HUES6 (cell line): Measurements from ENCODE around the gene SDHB.

ENCODE experiments used
- H3K27ac ChIP-seq: 2 replicates; pipeline ENCODE4 v1.7.0; 2013; ENCODE audit warnings: low read depth, mild to moderate bottlenecking, low read length, inconsistent platforms
- H3K27me3 ChIP-seq: 2 replicates; pipeline ENCODE4 v1.6.1; 2013; ENCODE audit warnings: low read length; ENCODE audit not compliant: control insufficient read depth, insufficient read depth
- H3K36me3 ChIP-seq: 2 replicates; pipeline ENCODE4 v1.6.1; 2013; ENCODE audit warnings: low read length; ENCODE audit not compliant: control insufficient read depth, insufficient read depth
- H3K4me1 ChIP-seq: 2 replicates; pipeline ENCODE4 v1.6.1; 2013; ENCODE audit warnings: low read length; ENCODE audit not compliant: control insufficient read depth, insufficient read depth
- H3K4me3 ChIP-seq: 2 replicates; pipeline ENCODE4 v1.5.1; 2013; ENCODE audit warnings: low read depth, low read length
- H3K9ac ChIP-seq: one replicate; pipeline ENCODE4 v1.6.1; 2013; ENCODE audit warnings: mild to moderate bottlenecking, low read length
- H3K9me3 ChIP-seq: 2 replicates; pipeline ENCODE4 v1.6.1; 2013; ENCODE audit warnings: low read depth, low read length; ENCODE audit not compliant: control insufficient read depth, insufficient read depth

Gene SDHB

DNA sequence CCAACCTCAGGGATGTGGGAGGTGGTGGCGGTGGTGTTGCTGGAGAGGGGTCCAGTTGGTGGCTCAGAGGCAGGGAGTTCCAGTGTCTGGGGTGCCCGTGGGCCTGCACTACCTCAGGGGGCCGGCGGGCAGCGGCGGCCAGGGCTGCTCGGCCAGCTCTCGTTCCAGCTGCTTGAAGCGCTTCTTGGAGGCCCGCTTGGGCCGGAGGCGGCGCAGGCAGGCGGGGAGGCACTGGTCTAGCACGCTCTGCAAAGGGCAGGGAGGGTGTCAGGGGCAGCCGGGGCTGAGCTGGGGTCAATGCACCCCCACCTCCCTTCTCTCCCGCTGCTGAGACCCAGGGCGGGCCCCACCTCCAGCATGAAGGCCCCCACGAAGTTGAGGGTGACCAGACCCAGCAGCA, 67.7 kb downstream of the SDHB start:
- H3K4me1 ChIP-seq = peaks cover 11% of the 10 kb centered on the region; the same call in 1 of the 2 replicates
- H3K27me3 ChIP-seq = no peaks in the 10 kb centered on the region
- H3K9me3 ChIP-seq = no peaks in the 10 kb centered on the region
- H3K27ac ChIP-seq = no peak overlapping the region
- H3K9ac ChIP-seq = no peak overlapping the region
- H3K36me3 ChIP-seq = peaks cover 30% of the 10 kb centered on the region
- H3K4me3 ChIP-seq = no peak overlapping the region

DNA sequence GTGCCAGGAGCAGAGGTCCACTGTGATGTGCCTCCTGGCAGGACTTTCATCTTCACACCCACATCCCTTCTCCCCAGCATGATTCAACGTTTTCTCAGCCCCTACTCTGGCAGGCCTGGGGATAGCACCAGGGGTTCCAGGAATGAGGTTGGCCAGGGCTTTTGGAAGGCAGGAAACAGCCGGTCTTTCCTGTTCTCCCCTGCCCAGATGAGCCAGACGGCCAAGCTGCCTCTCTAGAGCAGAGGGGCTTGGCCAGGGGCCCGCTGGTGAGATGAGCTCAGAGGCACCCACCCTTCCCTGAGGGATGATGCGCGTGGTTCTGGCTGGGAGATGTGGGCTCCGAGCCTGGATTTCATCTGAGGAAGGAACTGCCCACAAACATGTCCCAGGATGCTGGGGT, 69.1 kb downstream of the SDHB start:
- Histone ChIP-seq H3K27ac (no peak overlapping the region), H3K9me3 (no peaks in the 10 kb centered on the region), H3K9ac (no peak overlapping the region), H3K36me3 (peaks cover 21% of the 10 kb centered on the region), H3K27me3 (no peaks in the 10 kb centered on the region), H3K4me3 (no peak overlapping the region), H3K4me1 (peaks cover 11% of the 10 kb centered on the region; the same call in 1 of the 2 replicates)

- Histone ChIP-seq H3K4me1 (peaks cover 21% of the 10 kb centered on the region; the same call in 1 of the 2 replicates), H3K27me3 (no peaks in the 10 kb centered on the region), H3K4me3 (no peak overlapping the region), H3K9ac (no peak overlapping the region), H3K9me3 (no peaks in the 10 kb centered on the region), H3K36me3 (peaks cover 16% of the 10 kb centered on the region), H3K27ac (no peak overlapping the region)
Measured at GRCh38 chr1:16983649-16984048, 70.2 kb downstream of the SDHB start.

GRCh38 chr1:16982902-16983301, 70.9 kb downstream of the SDHB start:
- Histone ChIP-seq H3K4me1 (peaks cover 29% of the 10 kb centered on the region), H3K36me3 (peaks cover 17% of the 10 kb centered on the region), H3K27me3 (no peaks in the 10 kb centered on the region), H3K27ac (no peak overlapping the region), H3K4me3 (no peak overlapping the region), H3K9ac (no peak overlapping the region), H3K9me3 (no peaks in the 10 kb centered on the region)

DNA sequence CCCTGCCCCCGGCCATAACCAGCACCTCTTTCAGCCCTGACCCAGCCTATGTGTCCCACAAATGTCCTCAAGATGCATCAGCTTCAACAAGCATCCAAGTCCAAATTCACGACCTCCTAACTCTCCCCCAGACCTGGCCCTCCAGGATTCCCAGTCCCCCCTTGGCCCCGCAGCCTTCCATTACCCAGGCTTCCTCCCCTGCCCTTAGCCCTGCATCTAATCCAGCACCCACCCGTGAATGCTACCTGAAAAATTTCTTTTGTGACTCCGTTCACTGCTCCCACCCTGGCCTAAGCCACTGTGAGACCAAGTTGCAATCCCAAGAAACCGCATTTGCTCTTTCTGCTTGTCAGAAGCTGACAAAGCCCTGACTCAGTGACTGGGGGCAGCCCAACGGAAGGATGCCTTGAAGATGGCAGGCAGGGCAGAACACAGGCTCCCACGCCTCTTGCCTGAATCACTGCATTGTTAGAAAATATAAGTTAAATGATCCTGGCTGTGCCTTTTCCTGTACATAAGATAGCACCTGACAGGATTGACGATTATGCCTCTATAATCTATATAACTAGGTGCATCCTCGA, 72.5 kb downstream of the SDHB start:
- no peak overlapping the region for H3K27ac ChIP-seq
- H3K36me3 ChIP-seq = peaks cover 24% of the 10 kb centered on the region
- H3K9ac ChIP-seq = no peak overlapping the region
- H3K4me1 ChIP-seq = peaks cover 29% of the 10 kb centered on the region
- no peak overlapping the region for H3K4me3 ChIP-seq
- H3K9me3 ChIP-seq = no peaks in the 10 kb centered on the region
- no peaks in the 10 kb centered on the region for H3K27me3 ChIP-seq

DNA sequence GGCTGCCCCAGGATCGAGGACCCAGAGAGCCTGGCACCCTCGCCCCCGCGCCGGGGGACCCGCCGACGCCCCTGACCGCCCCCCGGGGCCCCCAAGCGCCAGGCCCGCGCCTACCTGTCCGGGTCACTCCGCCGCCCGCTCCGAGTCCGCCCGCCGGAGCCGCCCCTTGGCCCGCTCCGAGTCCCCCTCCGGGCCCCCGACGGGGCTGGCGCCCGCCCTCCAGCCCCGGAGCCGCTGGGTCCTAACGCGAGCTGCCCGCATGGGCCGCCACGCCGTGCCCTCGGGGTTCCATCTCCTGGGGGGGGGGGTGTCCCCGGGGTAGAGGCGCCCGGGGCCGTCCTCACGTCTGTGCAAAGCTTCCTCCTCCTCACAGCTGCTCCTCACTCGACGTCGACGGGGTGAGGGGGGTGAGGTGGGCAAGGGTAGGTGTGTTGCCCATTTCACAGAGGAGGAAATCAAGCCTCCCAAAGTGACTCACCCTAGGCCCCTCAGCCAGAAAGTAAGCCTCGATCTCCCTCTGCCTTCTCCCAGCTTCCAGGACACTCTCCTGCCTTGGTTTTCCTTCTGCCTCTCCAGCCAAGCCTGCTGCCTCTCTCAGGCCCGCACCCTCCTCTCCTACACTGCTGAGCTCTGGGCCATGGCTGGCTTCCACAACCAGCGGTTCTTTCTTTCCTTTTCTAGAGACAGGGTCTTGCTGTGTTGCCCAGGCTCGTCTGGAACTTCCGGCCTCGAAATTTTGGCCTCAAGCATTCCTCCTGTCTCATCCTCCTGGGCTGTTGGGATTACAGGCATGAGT, 73.2 kb downstream of the SDHB start, which contains the start of gene MFAP2:
Gene MFAP2, minus strand, starts transcription at position 148 of the 796 bp plus-strand sequence. CDS start 2,347 bp downstream, outside the sequence.
- peak within 1 kb of the TSS; percentile 87 for H3K4me3 ChIP-seq

DNA sequence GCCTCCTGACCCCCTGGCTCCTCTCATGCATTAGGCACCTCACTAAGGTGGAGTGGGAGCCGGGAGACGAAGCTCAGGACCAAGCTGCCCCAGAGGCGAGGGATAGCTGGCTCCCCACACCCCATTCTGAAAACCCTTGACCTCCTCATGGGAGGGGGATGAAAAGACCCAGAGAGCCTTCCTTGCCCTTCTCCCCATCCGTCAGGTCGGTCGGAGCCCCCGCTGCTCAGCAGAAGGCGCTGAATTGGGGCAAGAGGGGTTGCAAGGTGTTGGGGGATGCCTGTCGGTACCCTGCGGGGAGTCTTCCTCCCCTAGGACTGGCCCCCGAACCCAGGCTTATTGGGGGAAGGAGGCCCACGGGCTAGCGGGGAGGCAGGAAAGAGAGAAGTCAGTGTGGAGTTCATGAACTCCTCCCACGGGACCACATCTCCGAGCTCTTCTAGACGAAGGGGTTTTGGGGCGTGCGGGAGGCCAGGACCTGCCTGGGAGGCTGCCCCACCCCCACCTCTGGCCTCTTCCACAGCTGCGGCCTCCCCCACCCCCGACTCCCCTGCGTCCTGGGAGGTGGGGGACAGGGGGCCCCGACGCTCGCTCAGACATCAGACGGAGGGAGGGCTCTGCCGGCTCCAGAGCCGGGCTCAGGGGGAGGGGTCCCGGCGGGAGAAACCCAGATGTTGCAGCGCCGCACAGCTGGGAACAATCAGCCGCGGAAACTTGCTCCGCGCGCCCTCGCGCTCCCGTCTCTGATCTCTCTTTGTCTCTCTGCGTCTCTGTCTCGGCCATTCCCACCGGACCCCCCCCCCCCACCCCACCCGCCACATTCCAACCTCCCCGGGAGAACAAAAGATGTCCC, 74.1 kb downstream of the SDHB start:
- H3K27ac ChIP-seq = 0 out of 2 replicates have a peak overlapping the region, but pooled peaks have one; percentile 29
- H3K4me3 ChIP-seq = peak overlapping the region; percentile 87
- peaks cover 35% of the 10 kb centered on the region for H3K36me3 ChIP-seq
- H3K9ac ChIP-seq = peak overlapping the region; percentile 89
- no peaks in the 10 kb centered on the region for H3K9me3 ChIP-seq
- H3K4me1 ChIP-seq = peaks cover 29% of the 10 kb centered on the region
- no peaks in the 10 kb centered on the region for H3K27me3 ChIP-seq

More for the DNA sequence above, 73.2 kb downstream of the SDHB start, which contains the start of gene MFAP2:
- H3K9ac ChIP-seq = peak within 1 kb of the TSS; percentile 89
- H3K36me3 ChIP-seq = peaks cover 27% of the 10 kb centered on the region
- H3K9me3 ChIP-seq = no peaks in the 10 kb centered on the region
- H3K4me1 ChIP-seq = peaks cover 29% of the 10 kb centered on the region
- H3K27me3 ChIP-seq = no peaks in the 10 kb centered on the region
- H3K27ac ChIP-seq = peak within 1 kb of the TSS; percentile 73; the same call in 1 of the 2 replicates

- H3K9me3 ChIP-seq = no peaks in the 10 kb centered on the region
- H3K36me3 ChIP-seq = peaks cover 35% of the 10 kb centered on the region
- H3K4me3 ChIP-seq = peak overlapping the region; percentile 87
- H3K9ac ChIP-seq = peak overlapping the region; percentile 89
- no peak overlapping the region for H3K27ac ChIP-seq
- H3K4me1 ChIP-seq = peaks cover 25% of the 10 kb centered on the region
- H3K27me3 ChIP-seq = no peaks in the 10 kb centered on the region
Measured at GRCh38 chr1:16978567-16979474, 75.0 kb downstream of the SDHB start.

GRCh38 chr1:16978139-16978538, 75.7 kb downstream of the SDHB start:
- H3K36me3 ChIP-seq = peaks cover 40% of the 10 kb centered on the region
- no peaks in the 10 kb centered on the region for H3K27me3 ChIP-seq
- H3K9ac ChIP-seq = peak overlapping the region; percentile 17
- H3K27ac ChIP-seq = no peak overlapping the region
- no peaks in the 10 kb centered on the region for H3K9me3 ChIP-seq
- peaks cover 19% of the 10 kb centered on the region for H3K4me1 ChIP-seq
- peak overlapping the region; percentile 87; the same call in 1 of the 2 replicates for H3K4me3 ChIP-seq

GRCh38 chr1:16977377-16977776, 76.5 kb downstream of the SDHB start:
- peaks cover 44% of the 10 kb centered on the region for H3K36me3 ChIP-seq
- H3K27ac ChIP-seq = no peak overlapping the region
- H3K9ac ChIP-seq = no peak overlapping the region
- no peaks in the 10 kb centered on the region for H3K9me3 ChIP-seq
- no peaks in the 10 kb centered on the region for H3K27me3 ChIP-seq
- H3K4me3 ChIP-seq = no peak overlapping the region
- peaks cover 18% of the 10 kb centered on the region for H3K4me1 ChIP-seq
